H9 (cell line): ENCODE data around the gene FADS3. TPM values are rescaled to one million over a fixed set of nuclear protein-coding genes. Genes with fewer than 3 reads are reported as not detected.

Experiments
- DNase-seq: peaks from one replicate; pipeline ENCODE4 v3.0.0-alpha.2; 2017
- H2AFZ ChIP-seq: one replicate; pipeline ENCODE4 v1.6.1; 2013; ENCODE audit warnings: mild to moderate bottlenecking, low read length, control low read depth, moderate library complexity
- H2AK5ac ChIP-seq: 2 replicates; pipeline ENCODE4 v1.6.1; 2013; ENCODE audit warnings: low read length, control low read depth, mixed read lengths; ENCODE audit not compliant: insufficient read length
- H2BK120ac ChIP-seq: one replicate; pipeline ENCODE4 v1.6.1; 2013; ENCODE audit warnings: low read depth, mild to moderate bottlenecking, low read length, control low read depth, inconsistent platforms; ENCODE audit not compliant: poor library complexity, severe bottlenecking
- H2BK12ac ChIP-seq: 2 replicates; pipeline ENCODE4 v1.6.1; 2013; ENCODE audit warnings: low read length, control low read depth, mixed read lengths, low read depth; ENCODE audit not compliant: insufficient read length
- H2BK15ac ChIP-seq: 2 replicates; pipeline ENCODE4 v1.6.1; 2013; ENCODE audit warnings: low read depth, low read length, control low read depth
- H2BK20ac ChIP-seq: one replicate; pipeline ENCODE4 v1.6.1; 2013; ENCODE audit warnings: low read depth, mild to moderate bottlenecking, low read length, control low read depth, inconsistent platforms; ENCODE audit not compliant: poor library complexity, severe bottlenecking
- H2BK5ac ChIP-seq: 2 replicates; pipeline ENCODE4 v1.6.1; 2013; ENCODE audit warnings: low read length, control low read depth, mixed read lengths; ENCODE audit not compliant: insufficient read length
- H3K14ac ChIP-seq: 2 replicates; pipeline ENCODE4 v1.6.1; 2013; ENCODE audit warnings: low read length, control low read depth; ENCODE audit not compliant: insufficient read depth
- H3K18ac ChIP-seq: 2 replicates; pipeline ENCODE4 v1.6.1; 2013; ENCODE audit warnings: low read depth, mild to moderate bottlenecking, mixed read lengths, low read length, control low read depth; ENCODE audit not compliant: insufficient read length
- H3K23ac ChIP-seq: 2 replicates; pipeline ENCODE4 v1.6.1; 2013; ENCODE audit warnings: low read length, control low read depth, mixed read lengths, low read depth; ENCODE audit not compliant: insufficient read length
- H3K23me2 ChIP-seq: 2 replicates; pipeline ENCODE4 v1.6.1; 2013; ENCODE audit warnings: low read depth, mild to moderate bottlenecking, mixed read lengths, low read length, control low read depth; ENCODE audit not compliant: insufficient read length, poor library complexity, severe bottlenecking
- H3K27ac ChIP-seq: 2 replicates; pipeline ENCODE4 v1.5.1; 2013; ENCODE audit warnings: low read length, control low read depth, mixed read lengths, low read depth; ENCODE audit not compliant: insufficient read length
- H3K27me3 ChIP-seq: 2 replicates; pipeline ENCODE4 v1.6.1; 2013; ENCODE audit warnings: low read length, control low read depth, inconsistent platforms; ENCODE audit not compliant: insufficient read depth
- H3K4ac ChIP-seq: 2 replicates; pipeline ENCODE4 v1.6.1; 2013; ENCODE audit warnings: low read depth, mild to moderate bottlenecking, control low read depth, inconsistent platforms, low read length, moderate library complexity
- H3K4me1 ChIP-seq: 2 replicates; pipeline ENCODE4 v1.6.1; 2013; ENCODE audit warnings: low read length, control low read depth, inconsistent platforms; ENCODE audit not compliant: insufficient read depth
- H3K4me2 ChIP-seq: 2 replicates; pipeline ENCODE4 v1.6.1; 2013; ENCODE audit warnings: low read length, control low read depth, mixed read lengths; ENCODE audit not compliant: insufficient read length, insufficient read depth
- H3K56ac ChIP-seq: 2 replicates; pipeline ENCODE4 v1.6.1; 2013; ENCODE audit warnings: low read depth, mild to moderate bottlenecking, mixed read lengths, low read length, control low read depth; ENCODE audit not compliant: insufficient read length
- H3K79me1 ChIP-seq: 2 replicates; pipeline ENCODE4 v1.6.1; 2013; ENCODE audit warnings: low read depth, mild to moderate bottlenecking, moderate library complexity, low read length, control low read depth, inconsistent platforms; ENCODE audit not compliant: insufficient read depth, poor library complexity, severe bottlenecking
- H3K79me2 ChIP-seq: 2 replicates; pipeline ENCODE4 v1.6.1; 2013; ENCODE audit warnings: low read length, control low read depth, inconsistent platforms; ENCODE audit not compliant: insufficient read depth
- H3K9ac ChIP-seq: 2 replicates; pipeline ENCODE4 v1.6.1; 2013; ENCODE audit warnings: low read length, control low read depth, mixed read lengths; ENCODE audit not compliant: insufficient read length; ENCODE audit errors: extremely low read depth
- H3K9me3 ChIP-seq: one replicate; pipeline ENCODE4 v1.6.1; 2013; ENCODE audit warnings: low read depth, low read length, inconsistent platforms; ENCODE audit not compliant: control insufficient read depth
- H3T11ph ChIP-seq: one replicate; pipeline ENCODE4 v1.6.1; 2013; ENCODE audit warnings: mild to moderate bottlenecking, low read length, control low read depth, inconsistent platforms
- H4K20me1 ChIP-seq: one replicate; pipeline ENCODE4 v1.6.1; 2013; ENCODE audit not compliant: control insufficient read depth, insufficient read length, insufficient read depth
- H4K5ac ChIP-seq: 2 replicates; pipeline ENCODE4 v1.6.1; 2013; ENCODE audit warnings: low read depth, mild to moderate bottlenecking, mixed read lengths, low read length, control low read depth; ENCODE audit not compliant: insufficient read length
- H4K8ac ChIP-seq: replicated peaks from 2 replicates; pipeline ENCODE4 v1.6.1; 2013; ENCODE audit warnings: low read length, control low read depth, mixed read lengths, low read depth; ENCODE audit not compliant: insufficient read length
- H4K91ac ChIP-seq: 2 replicates; pipeline ENCODE4 v1.6.1; 2013; ENCODE audit warnings: low read depth, mild to moderate bottlenecking, moderate library complexity, mixed read lengths, low read length, control low read depth; ENCODE audit not compliant: insufficient read length
- H3K27ac Mint-ChIP-seq, 3 experiments: 2 replicates in 2 of 3; 3 replicates in 1 of 3; pipeline ENCODE4 v1.8.0; 2020 to 2021; ENCODE audit warnings: mixed read lengths in 3 of 3, mild to moderate bottlenecking in 1 of 3, moderate library complexity in 1 of 3
- H3K27me3 Mint-ChIP-seq: 2 replicates; pipeline ENCODE4 v1.8.0; 2021; ENCODE audit warnings: low read depth, mild to moderate bottlenecking, moderate library complexity, mixed read lengths
- H3K36me3 Mint-ChIP-seq, 3 experiments: 2 replicates in 2 of 3; 3 replicates in 1 of 3; pipeline ENCODE4 v1.8.0; 2020 to 2021; ENCODE audit warnings: low read depth in 3 of 3, mixed read lengths in 3 of 3; ENCODE audit not compliant: insufficient read depth in 1 of 3
- H3K4me1 Mint-ChIP-seq, 2 experiments: 2 replicates each; pipeline ENCODE4 v1.8.0; 2020; ENCODE audit warnings: mixed read lengths in 2 of 2
- H3K4me3 Mint-ChIP-seq, 2 experiments: 2 replicates in 1 of 2; 3 replicates in 1 of 2; pipeline ENCODE4 v1.8.0; 2020 to 2021; ENCODE audit warnings: mild to moderate bottlenecking in 2 of 2, mixed read lengths in 2 of 2, moderate library complexity in 1 of 2
- H3K9me3 Mint-ChIP-seq, 2 experiments: 2 replicates in 1 of 2; 3 replicates in 1 of 2; pipeline ENCODE4 v1.8.0; 2020; ENCODE audit warnings: mild to moderate bottlenecking in 2 of 2, mixed read lengths in 2 of 2, moderate library complexity in 1 of 2
- CTCF ChIP-seq: fragments of 200-600 bp; sonication (generic); conservative IDR thresholded peaks from 3 replicates; pipeline ENCODE4 v1.8.0; 2021; ENCODE audit warnings: antibody characterized with exemption, mild to moderate bottlenecking
- WGBS: extraction: QIAGEN DNeasy Blood & Tissue Kit; methylation state at CpG from one replicate; pipeline ENCODE4 v1.1.7; 2013; ENCODE audit warnings: missing lambda C conversion rate, low lambda C conversion rate, mixed read lengths; ENCODE audit not compliant: insufficient read length; ENCODE audit errors: extremely low coverage; 5-methylcytosine and 5-hydroxymethylcytosine counted together
- total RNA-seq: library from RNA; stranded (reverse); gene quantifications from 2 replicates; pipeline ENCODE4 v1.2.1, GENCODE V29; 2021

FADS3 gene
- total RNA-seq, 1 experiment from 2014 or later: 34.9 TPM

- H3K9ac ChIP-seq: no peak overlapping the region
- H3K56ac ChIP-seq: no peak overlapping the region
- no peaks in the 10 kb centered on the region for H3K79me1 ChIP-seq
- H4K20me1 ChIP-seq: no peaks in the 10 kb centered on the region
- 0 out of 2 replicates have a peak, but pooled peaks cover 2% of the 10 kb centered on the region for H3K79me2 ChIP-seq
- Mint-ChIP-seq H3K27me3 (peaks cover 2% of the 10 kb centered on the region; the same call in 1 of the 2 replicates), H3K27ac (no peak overlapping the region), H3K4me3 (no peak overlapping the region), H3K9me3 (peaks cover 0 to 5% of the 10 kb centered on the region in 2 experiments; a peak in 2 of 5 replicates), H3K4me1 (peaks cover 6 to 20% of the 10 kb centered on the region in 2 experiments; a peak in 3 of 4 replicates), H3K36me3 (peaks cover 0 to 6% (median 2%) of the 10 kb centered on the region in 3 experiments; a peak in 4 of 7 replicates)
- no peak overlapping the region for H2BK15ac ChIP-seq
- no CpG with 5 or more reads among the region's 12 CpGs for WGBS
- H2BK120ac ChIP-seq: no peak overlapping the region
- no peak overlapping the region for H3K14ac ChIP-seq
- H3K27ac ChIP-seq: no peak overlapping the region
- DNase-seq: no peak
- H3K18ac ChIP-seq: no peak overlapping the region
- no peak overlapping the region for H3T11ph ChIP-seq
- H2AK5ac ChIP-seq: no peak overlapping the region
- H2BK5ac ChIP-seq: no peak overlapping the region
- H2BK12ac ChIP-seq: no peak overlapping the region
- no peak for TF ChIP-seq CTCF
- H3K23ac ChIP-seq: no peak overlapping the region
- no peak overlapping the region for H3K4ac ChIP-seq
- H4K8ac ChIP-seq: no peak overlapping the region
- H4K5ac ChIP-seq: no peak overlapping the region
- H2AFZ ChIP-seq: no peak overlapping the region
- no peaks in the 10 kb centered on the region for H3K9me3 ChIP-seq
- H3K4me1 ChIP-seq: no peaks in the 10 kb centered on the region
- H3K4me2 ChIP-seq: no peak overlapping the region
- no peak overlapping the region for H4K91ac ChIP-seq
- H3K27me3 ChIP-seq: no peaks in the 10 kb centered on the region
- no peak overlapping the region for H2BK20ac ChIP-seq
- peaks cover 9% of the 10 kb centered on the region for H3K23me2 ChIP-seq
Observed at GRCh38 chr11:61888590-61888989, 2.8 kb downstream of the FADS3 start.
